ENCODE measurements around the gene LTBP1. TPM values are rescaled to one million over a fixed set of nuclear protein-coding genes. Genes with fewer than 3 reads are reported as not detected.

Gene LTBP1
- polyA plus RNA-seq, 1 donor (not counting 4 experiments of a cell fraction or from before 2014, with no cell fraction given) = 9.2 TPM

GRCh38 chr2:33221046-33221784 lies 274.5 kb downstream of the LTBP1 start:
- H3K4me1 ChIP-seq (ENCODE audit: control insufficient read depth, extremely low read depth, insufficient read depth, low read length) = peaks cover 28% of the 10 kb centered on the region

GRCh38 chr2:33222309-33222708 lies 275.6 kb downstream of the LTBP1 start:
- no peaks in the 10 kb centered on the region for H3K27me3 ChIP-seq (ENCODE audit: control insufficient read depth, extremely low read depth, insufficient read depth, low read length)
- no peaks in the 10 kb centered on the region for H4K20me1 ChIP-seq (ENCODE audit: control insufficient read depth, extremely low read depth, insufficient read depth, low read length)
- peak overlapping the region; percentile 6 for H3K4me2 ChIP-seq (ENCODE audit: control insufficient read depth, extremely low read depth, insufficient read depth, low read depth, low read length)
- H2AFZ ChIP-seq (ENCODE audit: control insufficient read depth, low read length) = no peak overlapping the region
- DNase-seq (ENCODE audit: low read depth, low spot score) (peak; percentile 83), FAIRE-seq (peak; percentile 99)
- peaks cover 21% of the 10 kb centered on the region for H3K4me1 ChIP-seq (ENCODE audit: control insufficient read depth, extremely low read depth, insufficient read depth, low read length)
- H3K9me1 ChIP-seq (ENCODE audit: control insufficient read depth, extremely low read depth, insufficient read depth, low read length) = no peaks in the 10 kb centered on the region
- dilution Hi-C loops (cut with MboI; ENCODE audit: extremely low pct_ligation_motif_present, low sequenced_read_pairs) = no loop called here
- H3K9ac ChIP-seq (ENCODE audit: control insufficient read depth, extremely low read depth, insufficient read depth, low read length) = no peak overlapping the region
- H3K4me3 ChIP-seq (ENCODE audit: control insufficient read depth in 2 of 3, extremely low read depth in 1 of 3, insufficient read depth in 2 of 3, low read depth in 1 of 3, low read length in 3 of 3) = no peak overlapping the region
- H3K79me2 ChIP-seq (ENCODE audit: control insufficient read depth, insufficient read depth, low read length) = no peaks in the 10 kb centered on the region
- TF ChIP-seq EZH2 (IDR thresholded peaks at IDR 0.05; ENCODE audit: low read length) = no peak
- TF ChIP-seq, protein P1, sequence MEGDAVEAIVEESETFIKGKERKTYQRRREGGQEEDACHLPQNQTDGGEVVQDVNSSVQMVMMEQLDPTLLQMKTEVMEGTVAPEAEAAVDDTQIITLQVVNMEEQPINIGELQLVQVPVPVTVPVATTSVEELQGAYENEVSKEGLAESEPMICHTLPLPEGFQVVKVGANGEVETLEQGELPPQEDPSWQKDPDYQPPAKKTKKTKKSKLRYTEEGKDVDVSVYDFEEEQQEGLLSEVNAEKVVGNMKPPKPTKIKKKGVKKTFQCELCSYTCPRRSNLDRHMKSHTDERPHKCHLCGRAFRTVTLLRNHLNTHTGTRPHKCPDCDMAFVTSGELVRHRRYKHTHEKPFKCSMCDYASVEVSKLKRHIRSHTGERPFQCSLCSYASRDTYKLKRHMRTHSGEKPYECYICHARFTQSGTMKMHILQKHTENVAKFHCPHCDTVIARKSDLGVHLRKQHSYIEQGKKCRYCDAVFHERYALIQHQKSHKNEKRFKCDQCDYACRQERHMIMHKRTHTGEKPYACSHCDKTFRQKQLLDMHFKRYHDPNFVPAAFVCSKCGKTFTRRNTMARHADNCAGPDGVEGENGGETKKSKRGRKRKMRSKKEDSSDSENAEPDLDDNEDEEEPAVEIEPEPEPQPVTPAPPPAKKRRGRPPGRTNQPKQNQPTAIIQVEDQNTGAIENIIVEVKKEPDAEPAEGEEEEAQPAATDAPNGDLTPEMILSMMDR (optimal IDR thresholded peaks at IDR 0.05 in 1 of 3, IDR thresholded peaks at IDR 0.05 in 1 of 3, conservative IDR thresholded peaks at IDR 0.05 in 1 of 3; ENCODE audit: extremely low read depth in 1 of 3, insufficient read depth in 2 of 3, low read length in 3 of 3) = no peak
- H3K9me3 ChIP-seq (ENCODE audit: control insufficient read depth, low read depth, low read length) = peaks cover 3% of the 10 kb centered on the region
- no peaks in the 10 kb centered on the region for H3K36me3 ChIP-seq (ENCODE audit: control insufficient read depth in 2 of 2, extremely low read depth in 1 of 2, insufficient read depth in 2 of 2, low read length in 2 of 2)
- peak overlapping the region; percentile 41 for H3K27ac ChIP-seq (ENCODE audit: control insufficient read depth, insufficient read depth, low read length)

More at GRCh38 chr2:33221046-33221784, 274.5 kb downstream of the LTBP1 start:
- Histone ChIP-seq H3K9me3 (ENCODE audit: control insufficient read depth, low read depth, low read length) (peaks cover 3% of the 10 kb centered on the region), H4K20me1 (ENCODE audit: control insufficient read depth, extremely low read depth, insufficient read depth, low read length) (no peaks in the 10 kb centered on the region), H2AFZ (ENCODE audit: control insufficient read depth, low read length) (no peak overlapping the region), H3K9me1 (ENCODE audit: control insufficient read depth, extremely low read depth, insufficient read depth, low read length) (no peaks in the 10 kb centered on the region), H3K27me3 (ENCODE audit: control insufficient read depth, extremely low read depth, insufficient read depth, low read length) (no peaks in the 10 kb centered on the region), H3K4me2 (ENCODE audit: control insufficient read depth, extremely low read depth, insufficient read depth, low read depth, low read length) (no peak overlapping the region), H3K36me3 (ENCODE audit: control insufficient read depth in 2 of 2, extremely low read depth in 1 of 2, insufficient read depth in 2 of 2, low read length in 2 of 2) (no peaks in the 10 kb centered on the region), H3K27ac (ENCODE audit: control insufficient read depth, insufficient read depth, low read length) (no peak overlapping the region), H3K79me2 (ENCODE audit: control insufficient read depth, insufficient read depth, low read length) (no peaks in the 10 kb centered on the region), H3K4me3 (ENCODE audit: control insufficient read depth in 2 of 3, extremely low read depth in 1 of 3, insufficient read depth in 2 of 3, low read depth in 1 of 3, low read length in 3 of 3) (no peak overlapping the region), H3K9ac (ENCODE audit: control insufficient read depth, extremely low read depth, insufficient read depth, low read length) (no peak overlapping the region)
- TF ChIP-seq, protein P1 (optimal IDR thresholded peaks at IDR 0.05 in 1 of 3, IDR thresholded peaks at IDR 0.05 in 1 of 3, conservative IDR thresholded peaks at IDR 0.05 in 1 of 3; ENCODE audit: extremely low read depth in 1 of 3, insufficient read depth in 2 of 3, low read length in 3 of 3) = no peak
- TF ChIP-seq EZH2 (IDR thresholded peaks at IDR 0.05; ENCODE audit: low read length) = no peak
- peak; percentile 64 for FAIRE-seq
- dilution Hi-C loops (cut with MboI; ENCODE audit: extremely low pct_ligation_motif_present, low sequenced_read_pairs) = no loop called here
- DNase-seq (ENCODE audit: low read depth, low spot score) = no peak

All from keratinocyte (primary cell).